GM23338 (cell line): ENCODE data around the gene STAM. TPM values are rescaled to one million over a fixed set of nuclear protein-coding genes. Genes with fewer than 3 reads are reported as not detected.

ENCODE experiments used
- ATAC-seq: fragments of 200-7000 bp; cut with Tn5 transposase; 3 replicates; pipeline ENCODE4 v1.9.1; 2020
- DNase-seq: peaks from one replicate; pipeline ENCODE4 v3.0.0-alpha.2; 2015; ENCODE audit warnings: low spot score
- H2AFZ ChIP-seq: fragments of 200-600 bp; sonication (generic); 2 replicates; pipeline ENCODE4 v1.8.0; 2016; ENCODE audit warnings: antibody characterized with exemption, mild to moderate bottlenecking, moderate library complexity
- H3F3A ChIP-seq: fragments of 200-600 bp; sonication (generic); replicated peaks from 2 replicates; pipeline ENCODE4 v1.8.0; 2017; ENCODE audit warnings: antibody characterized with exemption, mixed run types, low read depth
- H3K27ac ChIP-seq: fragments of 200-600 bp; sonication (generic); 2 replicates; pipeline ENCODE4 v1.6.1; 2016; ENCODE audit warnings: low read depth
- H3K27me3 ChIP-seq: fragments of 200-600 bp; sonication (generic); 2 replicates; pipeline ENCODE4 v1.8.0; 2016; ENCODE audit warnings: mild to moderate bottlenecking, mixed run types, moderate library complexity; ENCODE audit not compliant: insufficient read depth
- H3K36me3 ChIP-seq: fragments of 200-600 bp; sonication (generic); 2 replicates; pipeline ENCODE4 v1.8.0; 2016; ENCODE audit warnings: mild to moderate bottlenecking; ENCODE audit not compliant: insufficient read depth
- H3K4me1 ChIP-seq: fragments of 200-600 bp; sonication (generic); 2 replicates; pipeline ENCODE4 v1.8.0; 2016; ENCODE audit warnings: mild to moderate bottlenecking, moderate library complexity; ENCODE audit not compliant: insufficient read depth
- H3K4me2 ChIP-seq: fragments of 200-600 bp; sonication (generic); 2 replicates; pipeline ENCODE4 v1.7.1; 2017; ENCODE audit warnings: mixed run types
- H3K4me3 ChIP-seq: fragments of 200-600 bp; sonication (generic); 2 replicates; pipeline ENCODE4 v1.6.1; 2016; ENCODE audit warnings: mixed run types
- H3K79me2 ChIP-seq: fragments of 200-600 bp; sonication (generic); replicated peaks from 2 replicates; pipeline ENCODE4 v1.8.0; 2017; ENCODE audit warnings: mild to moderate bottlenecking; ENCODE audit not compliant: insufficient read depth
- H3K9me2 ChIP-seq: fragments of 200-600 bp; sonication (generic); 2 replicates; pipeline ENCODE4 v1.8.0; 2017; ENCODE audit not compliant: insufficient read depth
- H4K20me1 ChIP-seq: fragments of 200-600 bp; sonication (generic); replicated peaks from 2 replicates; pipeline ENCODE4 v1.8.0; 2017; ENCODE audit warnings: mild to moderate bottlenecking; ENCODE audit not compliant: insufficient read depth
- H3K27ac Mint-ChIP-seq: 2 replicates; pipeline ENCODE4 v1.8.0; 2020; ENCODE audit warnings: inconsistent platforms, mild to moderate bottlenecking, moderate library complexity, mixed read lengths
- H3K27me3 Mint-ChIP-seq: 3 replicates; pipeline ENCODE4 v1.8.0; 2022; ENCODE audit warnings: low read depth, mild to moderate bottlenecking, moderate library complexity, mixed read lengths, inconsistent platforms; ENCODE audit not compliant: insufficient read depth, poor library complexity
- H3K36me3 Mint-ChIP-seq: 3 replicates; pipeline ENCODE4 v1.8.0; 2021; ENCODE audit warnings: low read depth, mild to moderate bottlenecking, inconsistent platforms, moderate library complexity, mixed read lengths
- H3K4me1 Mint-ChIP-seq: 3 replicates; pipeline ENCODE4 v1.8.0; 2020; ENCODE audit warnings: mild to moderate bottlenecking, inconsistent platforms, mixed read lengths
- H3K4me3 Mint-ChIP-seq: 3 replicates; pipeline ENCODE4 v1.8.0; 2021; ENCODE audit warnings: moderate library complexity, mild to moderate bottlenecking, inconsistent platforms, mixed read lengths
- H3K9me3 Mint-ChIP-seq: 3 replicates; pipeline ENCODE4 v1.8.0; 2020; ENCODE audit warnings: moderate library complexity, mild to moderate bottlenecking, inconsistent platforms, mixed read lengths
- CREB1 ChIP-seq: fragments of 250-450 bp; sonication (Bioruptor Pico); IDR thresholded peaks from 2 replicates; pipeline ENCODE4 v1.5.0; 2020; ENCODE audit warnings: low read depth, mild to moderate bottlenecking, moderate library complexity
- ETS1 ChIP-seq: IDR thresholded peaks from 2 replicates; pipeline ENCODE4 v1.6.1; 2016; ENCODE audit warnings: antibody characterized with exemption
- EZH2 ChIP-seq: fragments of 200-600 bp; sonication (generic); IDR thresholded peaks from one replicate; pipeline ENCODE4 v1.8.0; 2017; ENCODE audit warnings: antibody characterized with exemption, mild to moderate bottlenecking, low read depth; ENCODE audit not compliant: unreplicated experiment
- EZH2phosphoT487 ChIP-seq: fragments of 200-600 bp; sonication (generic); IDR thresholded peaks from one replicate; pipeline ENCODE4 v1.8.1; 2018; ENCODE audit warnings: antibody characterized with exemption; ENCODE audit not compliant: unreplicated experiment
- JUNB ChIP-seq: IDR thresholded peaks from one replicate; pipeline ENCODE4 v1.6.1; 2016; ENCODE audit warnings: antibody characterized with exemption; ENCODE audit not compliant: unreplicated experiment
- NANOG ChIP-seq: IDR thresholded peaks from 2 replicates; pipeline ENCODE4 v1.6.1; 2016; ENCODE audit warnings: antibody characterized with exemption, borderline replicate concordance
- POLR2AphosphoS5 ChIP-seq: IDR thresholded peaks from 2 replicates; pipeline ENCODE4 v1.6.1; 2016; ENCODE audit warnings: antibody characterized with exemption, low read depth
- STAT1 ChIP-seq: IDR thresholded peaks from one replicate; pipeline ENCODE4 v1.6.1; 2016; ENCODE audit warnings: antibody characterized with exemption; ENCODE audit not compliant: unreplicated experiment
- ZNF114 ChIP-seq: fragments of 250-450 bp; sonication (Bioruptor Pico); IDR thresholded peaks from 2 replicates; pipeline ENCODE4 v1.5.0; 2020; ENCODE audit warnings: mild to moderate bottlenecking, moderate library complexity
- ZNF331 ChIP-seq: fragments of 250-450 bp; sonication (Bioruptor Pico); IDR thresholded peaks from 2 replicates; pipeline ENCODE4 v1.5.0; 2020; ENCODE audit warnings: low read depth, mild to moderate bottlenecking, moderate library complexity
- polyA plus RNA-seq: library from polyadenylated mRNA; unstranded; fragments of >200 nt; fragmentation: Nextera tagmentation; extraction: Ambion mirVana; gene quantifications from 2 replicates; pipeline ENCODE4 v1.2.1, GENCODE V29; 2016
- total RNA-seq: library from RNA; depleted of rRNA; stranded (reverse); fragments of >200 nt; shearing (Covaris generic); gene quantifications from 2 replicates; pipeline ENCODE4 v1.2.3, GENCODE V29; 2014
- TF ChIP-seq, protein P1 (sequence below): IDR thresholded peaks from one replicate; pipeline ENCODE4 v1.6.1; 2018; ENCODE audit warnings: antibody characterized with exemption; ENCODE audit not compliant: unreplicated experiment

Gene STAM
- total and polyA plus RNA-seq, 2 experiments from 2014 or later, result 28.8 to 40.5 TPM

- Histone ChIP-seq H3K9me2 (no peaks in the 10 kb centered on the region), H3K27me3 (no peaks in the 10 kb centered on the region), H3K79me2 (peaks cover 100% of the 10 kb centered on the region), H3K27ac (no peak overlapping the region), H3K4me3 (no peak overlapping the region), H4K20me1 (no peaks in the 10 kb centered on the region), H3F3A (no peaks in the 10 kb centered on the region), H3K4me2 (no peak overlapping the region), H2AFZ (no peak overlapping the region), H3K36me3 (peaks cover 6% of the 10 kb centered on the region; the same call in 1 of the 2 replicates), H3K4me1 (peaks cover 32% of the 10 kb centered on the region)
- ATAC-seq (no peak), DNase-seq (no peak)
- TF ChIP-seq NANOG (no peak), CREB1 (CRISPR knock-in tag) (no peak), STAT1 (no peak), JUNB (no peak), ZNF331 (CRISPR knock-in tag) (no peak), ZNF114 (CRISPR knock-in tag) (no peak)
- Mint-ChIP-seq H3K27me3 (no peaks in the 10 kb centered on the region), H3K27ac (peak overlapping the region; percentile 84), H3K4me1 (peaks cover 15% of the 10 kb centered on the region; the same call in 2 of the 3 replicates), H3K9me3 (peaks cover 36% of the 10 kb centered on the region), H3K36me3 (peaks cover 61% of the 10 kb centered on the region), H3K4me3 (no peak overlapping the region)
These were observed 13.2 kb downstream of the STAM start for GRCh38 chr10:17657103-17657500.

GRCh38 chr10:17659365-17659764 is 15.4 kb downstream of the STAM start:
- H3K79me2 ChIP-seq, result peaks cover 100% of the 10 kb centered on the region
- Mint-ChIP-seq H3K36me3 (peaks cover 41% of the 10 kb centered on the region), H3K4me3 (no peak overlapping the region), H3K27me3 (no peaks in the 10 kb centered on the region), H3K9me3 (peaks cover 20% of the 10 kb centered on the region; the same call in 2 of the 3 replicates), H3K4me1 (peaks cover 18% of the 10 kb centered on the region; the same call in 2 of the 3 replicates), H3K27ac (no peak overlapping the region)
- ATAC-seq, result no peak
- no peak overlapping the region for H3K4me3 ChIP-seq
- no peak overlapping the region for H2AFZ ChIP-seq
- no peak overlapping the region for H3K4me2 ChIP-seq
- TF ChIP-seq ETS1 (no peak), POLR2AphosphoS5 (no peak)
- H4K20me1 ChIP-seq, result no peaks in the 10 kb centered on the region
- H3K27me3 ChIP-seq, result no peaks in the 10 kb centered on the region
- no peaks in the 10 kb centered on the region for H3K9me2 ChIP-seq
- H3K27ac ChIP-seq, result no peak overlapping the region
- no peaks in the 10 kb centered on the region for H3F3A ChIP-seq
- H3K36me3 ChIP-seq, result no peaks in the 10 kb centered on the region; the same call in 1 of the 2 replicates
- peaks cover 26% of the 10 kb centered on the region for H3K4me1 ChIP-seq
- DNase-seq, result no peak

DNA sequence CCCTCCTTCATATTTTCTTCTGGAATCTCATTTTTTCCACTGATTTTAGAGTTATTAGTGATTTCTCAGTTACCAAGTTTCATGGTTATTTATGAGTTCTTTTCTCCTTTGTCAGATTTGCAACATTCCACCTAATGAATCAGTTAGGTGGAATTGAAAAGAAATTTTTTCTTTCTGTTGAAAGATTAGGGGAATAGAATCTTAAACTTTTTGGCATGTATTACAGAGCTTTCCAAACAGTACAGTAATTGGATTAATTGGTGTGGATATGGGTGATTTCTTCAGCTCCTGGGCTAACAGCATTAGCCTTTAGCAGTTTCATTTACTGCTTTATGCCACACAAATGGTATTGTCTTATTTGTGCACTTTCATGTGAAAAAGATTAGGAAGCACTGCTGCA is 17.0 kb downstream of the STAM start:
- no peak for DNase-seq
- Histone ChIP-seq H3K27me3 (no peaks in the 10 kb centered on the region), H3K4me3 (no peak overlapping the region), H3K36me3 (no peaks in the 10 kb centered on the region; the same call in 1 of the 2 replicates), H3F3A (no peaks in the 10 kb centered on the region), H3K79me2 (peaks cover 100% of the 10 kb centered on the region), H3K9me2 (no peaks in the 10 kb centered on the region), H4K20me1 (no peaks in the 10 kb centered on the region), H2AFZ (no peak overlapping the region), H3K4me1 (peaks cover 24% of the 10 kb centered on the region), H3K27ac (no peak overlapping the region), H3K4me2 (no peak overlapping the region)
- Mint-ChIP-seq H3K27me3 (no peaks in the 10 kb centered on the region), H3K4me1 (peaks cover 21% of the 10 kb centered on the region; the same call in 2 of the 3 replicates), H3K4me3 (no peak overlapping the region), H3K9me3 (peaks cover 15% of the 10 kb centered on the region; the same call in 2 of the 3 replicates), H3K27ac (no peak overlapping the region), H3K36me3 (peaks cover 27% of the 10 kb centered on the region)
- ATAC-seq, result no peak
- TF ChIP-seq EZH2 (no peak), STAT1 (no peak), ZNF331 (CRISPR knock-in tag) (no peak), JUNB (no peak), EZH2phosphoT487 (no peak)
- TF ChIP-seq, protein P1, sequence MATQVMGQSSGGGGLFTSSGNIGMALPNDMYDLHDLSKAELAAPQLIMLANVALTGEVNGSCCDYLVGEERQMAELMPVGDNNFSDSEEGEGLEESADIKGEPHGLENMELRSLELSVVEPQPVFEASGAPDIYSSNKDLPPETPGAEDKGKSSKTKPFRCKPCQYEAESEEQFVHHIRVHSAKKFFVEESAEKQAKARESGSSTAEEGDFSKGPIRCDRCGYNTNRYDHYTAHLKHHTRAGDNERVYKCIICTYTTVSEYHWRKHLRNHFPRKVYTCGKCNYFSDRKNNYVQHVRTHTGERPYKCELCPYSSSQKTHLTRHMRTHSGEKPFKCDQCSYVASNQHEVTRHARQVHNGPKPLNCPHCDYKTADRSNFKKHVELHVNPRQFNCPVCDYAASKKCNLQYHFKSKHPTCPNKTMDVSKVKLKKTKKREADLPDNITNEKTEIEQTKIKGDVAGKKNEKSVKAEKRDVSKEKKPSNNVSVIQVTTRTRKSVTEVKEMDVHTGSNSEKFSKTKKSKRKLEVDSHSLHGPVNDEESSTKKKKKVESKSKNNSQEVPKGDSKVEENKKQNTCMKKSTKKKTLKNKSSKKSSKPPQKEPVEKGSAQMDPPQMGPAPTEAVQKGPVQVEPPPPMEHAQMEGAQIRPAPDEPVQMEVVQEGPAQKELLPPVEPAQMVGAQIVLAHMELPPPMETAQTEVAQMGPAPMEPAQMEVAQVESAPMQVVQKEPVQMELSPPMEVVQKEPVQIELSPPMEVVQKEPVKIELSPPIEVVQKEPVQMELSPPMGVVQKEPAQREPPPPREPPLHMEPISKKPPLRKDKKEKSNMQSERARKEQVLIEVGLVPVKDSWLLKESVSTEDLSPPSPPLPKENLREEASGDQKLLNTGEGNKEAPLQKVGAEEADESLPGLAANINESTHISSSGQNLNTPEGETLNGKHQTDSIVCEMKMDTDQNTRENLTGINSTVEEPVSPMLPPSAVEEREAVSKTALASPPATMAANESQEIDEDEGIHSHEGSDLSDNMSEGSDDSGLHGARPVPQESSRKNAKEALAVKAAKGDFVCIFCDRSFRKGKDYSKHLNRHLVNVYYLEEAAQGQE, result no peak
